Posterior vena cava (tissue), 2 donors: ENCODE results near the gene IPMK. TPM values are rescaled to one million over a fixed set of nuclear protein-coding genes. Genes with fewer than 3 reads are reported as not detected.
"Not testable (repeated sequence)": the region's sequence is repeated elsewhere in the genome, so short reads cannot be mapped to it uniquely, and the experiment has no call there.

Source experiments
- DNase-seq: peaks from one replicate; pipeline ENCODE4 v3.0.0-alpha.2; 2020; ENCODE audit warnings: low spot score
- intact Hi-C, 2 donors: fragments of 100-400 bp; cut with DNase I; formaldehyde crosslinking; loops; one replicate each; pipeline versions ENCODE4 v1.14.1 to v1.14.2; 2022 to 2023
- total RNA-seq, 2 donors: library from RNA; stranded (reverse); fragmentation: NEBNext Ultra II Directional; extraction: Animal tissue kit (Norgen Biotek cat#: 25700); gene quantifications; one replicate each; pipeline ENCODE4 v1.2.1, GENCODE V29; 2021
- donor health status: DM: yes; HTN: yes; CAD: no.
- donor health status: DM: yes; HTN: yes; CAD: no.

The IPMK gene
- total RNA-seq, 2 donors from 2014 or later = 5.0 to 5.4 TPM

DNA sequence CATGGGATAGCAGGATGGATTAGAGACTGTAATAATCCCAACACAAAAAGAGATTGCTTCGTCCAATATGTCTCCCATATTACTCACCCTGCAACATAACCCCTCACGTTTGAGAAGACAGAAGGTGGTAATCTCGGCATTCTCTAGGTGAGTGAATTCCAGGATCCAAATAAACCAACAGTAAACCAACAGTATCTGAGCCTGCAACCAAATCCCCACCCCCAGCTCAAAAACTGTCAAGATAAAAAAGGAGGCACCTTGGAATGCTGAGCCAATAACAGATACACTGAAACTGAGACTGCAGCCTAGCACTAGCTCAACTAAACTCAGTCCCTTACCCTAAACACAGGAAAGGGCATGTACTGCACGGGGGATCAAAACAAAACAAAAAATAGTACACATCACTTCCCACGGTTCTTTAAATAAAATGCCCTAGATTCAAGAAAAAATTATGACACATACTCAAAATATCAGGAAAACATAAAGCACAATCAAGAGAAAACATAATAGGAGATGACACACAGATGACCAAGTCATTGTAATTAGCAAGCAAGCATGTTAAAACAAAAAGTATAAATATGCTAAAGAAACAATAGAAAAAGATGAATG, 28.0 kb downstream of the IPMK start:
- DNase-seq = no peak
- intact Hi-C loops = no loop called here

DNA sequence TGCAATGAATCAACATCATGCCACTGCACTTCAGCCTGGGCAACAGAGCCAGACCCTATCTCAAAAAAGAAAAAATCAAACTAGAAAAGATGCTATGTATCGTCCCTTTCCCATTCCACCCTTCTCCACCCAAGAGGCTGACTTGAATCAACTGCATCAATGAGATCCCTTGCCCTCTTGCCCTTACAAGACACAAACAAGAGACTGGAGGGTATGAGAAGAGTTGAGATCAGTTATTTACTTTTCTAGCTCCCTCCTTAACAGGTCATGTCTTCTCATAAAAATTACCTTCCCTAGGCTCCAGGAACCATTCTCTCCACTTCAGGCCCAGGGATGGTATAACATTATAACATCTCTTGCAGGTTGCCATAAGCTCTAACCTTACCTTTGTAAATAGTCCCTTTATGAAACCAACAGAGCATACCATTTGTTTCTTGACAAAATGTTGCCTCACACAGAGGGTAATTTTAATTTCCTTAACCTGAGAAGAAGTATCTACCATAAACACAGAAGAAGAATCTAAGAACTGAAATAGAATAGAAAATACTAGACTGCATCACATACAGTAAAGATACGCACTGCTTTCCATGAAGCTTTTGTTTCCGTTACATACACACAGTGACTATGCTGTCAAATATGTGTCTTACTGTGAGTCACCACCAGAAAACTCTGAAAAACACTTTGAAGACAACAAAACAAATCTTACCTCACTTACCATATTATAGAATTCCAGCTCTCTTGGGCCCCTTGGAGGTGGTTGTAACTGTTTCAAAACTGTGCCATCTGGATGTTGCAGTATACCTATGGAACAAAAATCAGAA, 30.5 kb downstream of the IPMK start:
- no peak for DNase-seq
- intact Hi-C loops = no loop called here

DNA sequence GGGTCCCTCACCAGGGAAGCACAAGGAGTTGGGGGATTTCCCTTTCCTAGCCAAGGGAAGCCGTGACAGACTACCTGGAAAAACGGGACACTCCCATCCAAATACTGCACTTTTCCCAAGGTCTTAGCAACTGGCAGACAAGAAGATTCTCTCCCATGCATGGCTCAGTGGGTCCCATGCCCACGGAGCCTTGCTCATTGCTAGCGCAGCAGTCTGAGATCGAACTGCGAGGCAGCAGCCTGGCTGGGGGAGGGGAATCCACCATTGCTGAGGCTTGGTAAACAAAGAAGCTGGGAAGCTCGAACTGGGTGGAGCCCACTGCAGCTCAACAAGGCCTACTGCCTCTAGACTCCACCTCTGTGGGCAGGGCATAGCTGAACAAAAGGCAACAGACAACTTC, 37.8 kb downstream of the IPMK start:
- DNase-seq = peak; percentile 58
- intact Hi-C loops = not testable (repeated sequence)

DNA sequence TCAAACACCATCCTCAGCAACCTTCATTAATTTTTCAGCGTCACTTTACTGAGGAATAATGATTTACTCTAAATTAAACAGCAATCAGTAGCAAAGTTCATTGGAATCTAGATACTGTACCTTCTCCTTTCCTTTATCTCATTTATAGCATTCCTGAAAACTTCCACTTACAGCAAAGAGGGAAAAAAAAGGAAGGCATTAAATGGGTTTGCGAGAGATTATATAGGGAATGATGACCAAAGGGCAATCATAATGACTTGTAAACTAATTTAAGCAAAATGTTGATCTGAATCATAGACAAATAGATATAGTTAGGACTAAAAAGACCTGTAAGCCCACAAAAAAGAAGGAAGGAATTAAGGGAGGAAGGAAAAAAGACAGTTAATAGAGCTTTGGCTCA, 42.0 kb downstream of the IPMK start:
- no peak for DNase-seq
- intact Hi-C loops = no loop called here

DNA sequence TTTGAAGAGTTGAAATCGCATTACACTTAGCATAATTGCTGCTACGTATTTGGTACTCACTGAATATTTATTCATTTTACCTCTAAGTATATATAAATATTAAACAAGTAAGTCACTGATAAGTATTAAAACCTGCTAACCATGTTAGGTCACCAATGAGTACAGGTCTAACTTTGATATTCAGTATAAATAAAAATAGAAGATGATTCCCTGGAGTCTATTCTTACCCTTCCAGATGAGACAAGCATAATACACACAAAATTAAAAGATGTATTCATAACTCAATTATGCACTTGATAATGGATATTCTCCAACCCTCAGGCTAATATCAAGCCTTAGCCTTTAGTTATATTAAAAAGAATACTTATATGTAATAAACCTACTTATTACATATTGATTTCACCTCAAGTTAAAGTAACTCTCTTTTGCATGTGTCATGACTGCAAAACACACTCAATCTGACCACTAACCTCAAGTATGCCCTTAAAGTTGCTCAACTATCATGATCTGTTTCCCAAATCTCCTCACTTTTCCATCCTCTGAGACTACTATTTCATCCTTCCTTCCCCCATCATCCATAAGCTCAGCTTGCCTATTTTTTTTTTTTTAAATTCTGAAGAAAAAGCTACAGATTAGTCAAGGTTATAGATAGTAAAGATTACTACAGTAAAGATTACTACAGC, 46.8 kb downstream of the IPMK start:
- intact Hi-C loops = no loop called here
- DNase-seq = no peak

DNA sequence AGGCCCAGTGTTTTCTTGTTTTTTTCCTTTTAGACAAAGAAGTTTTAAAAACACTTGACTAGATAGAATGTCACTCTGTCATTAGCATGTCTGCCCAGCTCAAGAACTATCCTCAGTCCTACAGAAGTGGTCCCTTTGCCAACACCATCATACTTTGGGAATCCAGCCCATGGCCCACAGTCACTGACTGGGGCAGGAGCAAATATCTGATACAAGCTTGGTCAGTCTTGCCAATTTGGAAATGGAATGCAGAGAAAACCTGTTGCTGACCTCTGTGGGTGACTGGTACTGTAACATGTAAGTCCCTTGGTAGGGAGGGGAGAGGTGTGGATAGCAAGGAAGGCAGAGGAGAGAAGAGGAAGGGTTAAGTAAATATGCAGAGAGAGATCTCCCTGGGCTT, 47.8 kb downstream of the IPMK start:
- DNase-seq = no peak
- intact Hi-C loops = no loop called here

DNA sequence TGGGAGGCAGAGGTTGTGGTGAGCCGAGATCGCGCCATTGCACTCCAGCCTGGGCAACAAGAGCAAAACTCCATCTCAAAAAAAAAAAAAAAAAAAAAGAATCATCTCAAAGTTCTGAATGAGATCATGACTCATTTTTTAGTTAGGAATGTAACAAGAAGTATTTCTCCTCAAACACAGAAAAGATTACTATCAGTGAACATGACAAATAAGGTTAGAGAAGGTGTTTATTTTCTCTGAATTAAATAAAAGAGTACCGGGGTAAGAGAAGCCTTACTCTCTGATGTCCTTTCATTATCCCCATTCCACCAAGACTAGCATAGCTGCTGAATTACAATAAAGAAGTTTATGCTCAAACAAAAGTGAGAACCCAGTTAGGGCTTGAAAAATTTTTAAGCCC, 50.1 kb downstream of the IPMK start:
- DNase-seq = no peak
- intact Hi-C loops = loop anchor here in 1 of 2 donors (2.0 kb wide), 1 partner anchor 63 kb away; no protein-coding TSS in a partner anchor

DNA sequence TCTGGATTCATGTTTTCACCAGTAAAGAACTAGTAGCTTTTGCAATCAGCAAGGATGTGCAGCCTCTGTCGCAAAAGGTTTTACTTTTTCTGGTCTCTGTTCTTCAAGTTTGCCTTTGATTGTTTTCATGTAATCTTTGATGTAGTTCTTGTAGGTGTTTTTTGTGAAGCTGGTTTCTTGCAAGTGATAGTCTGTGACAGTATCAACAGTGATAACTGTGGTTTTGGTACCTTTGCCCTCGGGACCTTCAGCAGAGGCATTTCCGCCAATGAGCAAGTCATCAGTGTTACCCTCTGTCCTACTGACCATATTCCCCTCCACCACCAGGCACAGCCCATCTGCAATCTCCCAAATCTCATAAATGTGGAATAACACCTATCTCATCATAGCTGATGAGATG, 55.1 kb downstream of the IPMK start:
- DNase-seq = no peak
- intact Hi-C loops = no loop called here

DNA sequence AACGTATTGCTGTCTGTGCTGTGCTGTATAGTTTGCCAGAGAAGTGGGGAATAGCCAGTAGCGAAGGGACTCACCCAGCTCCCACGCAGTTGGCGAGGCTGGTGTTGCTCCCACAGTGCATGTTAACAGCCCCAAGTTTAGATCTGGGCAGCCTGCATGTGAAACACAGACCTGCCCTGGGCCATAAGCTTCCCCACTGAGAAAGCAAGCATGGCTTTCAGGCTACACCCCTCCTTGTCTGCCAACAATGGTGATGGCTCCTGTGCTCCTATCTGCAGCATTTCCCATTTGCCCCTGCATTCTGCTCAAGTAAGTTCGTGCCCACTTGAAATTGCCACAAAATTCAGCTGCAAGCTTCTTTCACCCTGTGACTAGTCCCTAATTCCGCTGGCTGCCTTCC, 57.5 kb downstream of the IPMK start:
- intact Hi-C loops = no loop called here
- DNase-seq = no peak

DNA sequence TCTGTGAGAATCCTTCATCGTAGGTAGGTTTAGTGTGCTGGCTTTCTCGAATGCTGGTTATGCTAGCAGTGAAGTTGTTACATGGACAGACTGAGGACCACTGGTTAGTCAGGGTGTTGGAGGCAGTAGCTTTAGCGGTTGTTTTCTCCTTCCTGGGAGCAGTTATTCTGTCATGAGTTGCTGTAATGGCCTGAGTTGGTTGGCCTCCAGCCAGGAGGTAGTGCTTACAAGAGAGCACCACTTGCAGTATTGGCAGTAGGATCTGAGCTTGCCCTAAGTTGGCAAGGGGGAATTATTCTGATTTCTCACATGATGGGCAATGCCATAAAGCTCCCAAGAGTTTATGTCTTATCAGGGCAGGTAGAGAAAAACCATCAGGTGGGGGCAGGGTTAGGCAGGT, 58.0 kb downstream of the IPMK start:
- DNase-seq = no peak

DNA sequence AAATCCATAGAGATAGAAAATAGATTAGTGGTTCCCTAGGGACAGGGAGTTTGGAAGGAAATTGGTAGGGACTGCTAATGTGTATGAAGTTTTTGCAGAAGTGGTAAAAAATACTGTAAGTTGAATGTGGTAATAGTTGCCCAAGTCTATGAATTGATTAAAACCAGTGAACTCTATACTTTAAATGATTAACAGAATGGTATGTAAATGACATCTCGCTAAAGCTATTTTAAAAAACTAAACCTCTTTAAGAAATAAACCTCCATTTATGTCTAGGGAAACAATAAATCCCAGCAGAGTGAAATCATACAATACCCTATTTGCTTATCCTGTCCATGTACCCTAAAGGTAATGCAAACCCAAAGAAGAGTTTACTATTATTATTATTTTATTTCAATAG, 61.4 kb downstream of the IPMK start:
- no peak for DNase-seq
- intact Hi-C loops = no loop called here

More for the DNA sequence above, 58.0 kb downstream of the IPMK start:
- intact Hi-C loops = no loop called here

DNA sequence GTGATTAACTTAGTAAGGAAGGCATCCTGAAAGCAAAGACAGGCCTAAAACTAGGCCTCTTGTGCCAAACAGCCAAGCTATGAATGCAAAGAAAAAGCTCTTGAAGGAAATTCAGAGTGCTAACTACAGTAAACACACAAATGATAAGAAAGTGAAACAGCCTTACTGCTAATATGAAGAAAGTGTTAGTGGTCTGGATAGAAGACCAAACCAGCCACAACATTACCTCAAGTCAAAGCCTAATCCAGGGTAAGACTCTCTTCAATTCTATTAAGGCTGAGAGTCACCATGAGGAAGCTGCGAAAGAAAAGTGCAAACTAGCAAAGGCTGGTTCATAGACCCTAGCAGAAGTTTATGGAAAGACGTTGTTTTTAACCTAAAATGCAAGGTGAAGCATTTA, 66.0 kb downstream of the IPMK start:
- no peak for DNase-seq
- intact Hi-C loops = no loop called here

DNA sequence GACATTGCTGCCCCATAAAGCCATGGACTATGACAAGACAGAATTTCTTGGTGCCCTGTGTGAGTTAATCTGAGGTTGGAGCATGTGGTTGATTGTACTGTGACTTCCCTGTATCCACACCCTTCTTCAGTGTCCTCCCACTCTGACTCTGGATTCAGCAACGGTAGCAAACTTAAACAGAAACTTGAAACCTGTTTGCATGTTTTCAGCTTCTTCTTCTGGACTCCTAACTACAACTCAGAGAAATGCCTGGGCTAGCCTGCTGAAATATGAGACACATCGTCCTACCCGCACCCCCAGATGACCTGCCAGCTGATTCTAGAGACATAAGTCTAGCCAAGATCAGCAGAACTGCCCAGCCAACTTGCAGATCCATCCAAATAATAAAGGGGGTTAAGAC, 78.4 kb downstream of the IPMK start:
- DNase-seq = no peak
- intact Hi-C loops = no loop called here

DNA sequence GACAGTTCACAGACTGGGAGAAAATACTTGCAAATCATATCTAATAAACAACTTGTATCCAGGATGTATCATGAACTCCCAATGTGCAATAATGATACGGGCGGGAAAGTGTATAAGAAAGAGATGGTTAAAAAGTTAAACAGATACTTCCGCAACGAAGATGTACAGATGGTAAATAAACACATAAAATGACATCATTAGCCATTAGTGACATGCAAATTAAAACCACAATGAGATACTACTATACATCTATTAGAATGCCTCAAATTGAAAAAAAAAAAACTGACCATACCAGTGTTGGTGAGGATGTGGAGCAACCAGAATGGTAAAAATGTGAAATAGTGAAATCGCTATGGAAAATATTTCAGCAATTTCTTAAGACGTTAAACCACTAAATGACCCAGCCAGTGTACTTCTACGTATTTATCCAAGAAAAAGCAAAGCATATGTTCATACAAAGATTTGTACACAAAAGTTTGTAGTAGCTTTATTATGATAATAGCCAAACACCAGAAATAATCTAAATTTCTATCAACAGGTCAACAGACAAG, 83.5 kb downstream of the IPMK start:
- intact Hi-C loops = loop anchor here in 1 of 2 donors (5.0 kb wide), 1 partner anchor 108 kb away; no protein-coding TSS in a partner anchor

DNA sequence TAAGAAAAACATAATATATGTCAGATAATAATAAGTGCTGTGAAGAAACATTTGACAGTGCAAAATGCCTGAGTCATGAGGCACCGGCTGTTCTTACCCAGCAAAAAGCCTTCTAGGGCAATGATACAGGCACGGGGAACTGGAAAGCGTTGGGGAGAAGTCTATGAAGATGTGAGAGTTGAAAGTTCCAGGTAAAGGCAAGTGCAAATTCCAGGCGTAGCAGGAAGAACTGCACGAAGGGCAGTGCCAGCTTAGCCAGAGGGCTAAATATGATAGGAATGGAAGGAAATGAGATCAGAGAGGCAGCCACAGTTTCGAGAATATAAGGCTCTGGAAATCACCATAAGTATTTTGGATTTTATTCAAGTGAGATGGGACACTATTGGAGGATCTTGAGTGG, 87.0 kb downstream of the IPMK start:
- DNase-seq = no peak
- intact Hi-C loops = loop anchor here in 1 of 2 donors (5.0 kb wide), 1 partner anchor 112 kb away; no protein-coding TSS in a partner anchor

More for the DNA sequence above, 83.5 kb downstream of the IPMK start:
- no peak for DNase-seq

DNA sequence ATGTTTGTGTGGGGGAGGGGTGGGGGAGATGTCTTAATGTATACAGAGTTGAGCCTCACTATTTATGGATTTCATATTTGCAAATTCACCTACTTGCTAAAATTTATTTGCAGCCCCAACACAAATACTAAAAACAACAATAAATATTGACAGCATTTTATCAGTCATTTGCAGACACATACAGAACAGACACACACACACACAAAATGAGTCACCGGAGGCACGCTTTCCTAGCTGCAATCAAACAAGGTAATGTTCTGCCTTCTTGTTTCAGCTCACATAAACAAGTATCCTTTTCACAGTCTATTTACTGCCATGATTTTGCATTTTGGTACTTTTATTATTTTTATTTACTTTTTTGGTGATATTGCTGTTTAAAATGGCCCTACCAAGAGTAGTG, 88.5 kb downstream of the IPMK start:
- intact Hi-C loops = loop anchor here in 1 of 2 donors (5.0 kb wide), 1 partner anchor 113 kb away; no protein-coding TSS in a partner anchor
- DNase-seq = no peak

DNA sequence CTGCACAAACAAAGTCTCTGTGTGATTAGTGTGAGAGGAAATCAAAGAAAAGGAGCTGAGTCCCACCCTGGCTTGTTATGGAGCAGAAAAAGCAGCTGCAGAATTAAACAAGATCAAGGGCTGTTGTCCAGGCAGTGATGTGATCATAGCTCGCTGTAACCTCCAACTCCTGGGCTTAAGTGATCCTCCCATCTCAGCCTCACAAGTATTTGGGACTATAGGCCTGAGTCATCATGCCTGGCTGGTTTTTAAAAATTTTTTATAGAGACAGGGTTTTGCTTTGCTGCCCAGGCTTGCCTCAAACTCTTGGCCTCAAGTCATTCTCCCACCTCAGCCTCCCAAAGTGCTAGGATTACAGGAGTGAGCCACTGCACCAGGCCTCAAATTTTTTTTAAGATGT, 88.9 kb downstream of the IPMK start:
- no peak for DNase-seq
- intact Hi-C loops = loop anchor here in 1 of 2 donors (5.0 kb wide), 1 partner anchor 113 kb away; no protein-coding TSS in a partner anchor

DNA sequence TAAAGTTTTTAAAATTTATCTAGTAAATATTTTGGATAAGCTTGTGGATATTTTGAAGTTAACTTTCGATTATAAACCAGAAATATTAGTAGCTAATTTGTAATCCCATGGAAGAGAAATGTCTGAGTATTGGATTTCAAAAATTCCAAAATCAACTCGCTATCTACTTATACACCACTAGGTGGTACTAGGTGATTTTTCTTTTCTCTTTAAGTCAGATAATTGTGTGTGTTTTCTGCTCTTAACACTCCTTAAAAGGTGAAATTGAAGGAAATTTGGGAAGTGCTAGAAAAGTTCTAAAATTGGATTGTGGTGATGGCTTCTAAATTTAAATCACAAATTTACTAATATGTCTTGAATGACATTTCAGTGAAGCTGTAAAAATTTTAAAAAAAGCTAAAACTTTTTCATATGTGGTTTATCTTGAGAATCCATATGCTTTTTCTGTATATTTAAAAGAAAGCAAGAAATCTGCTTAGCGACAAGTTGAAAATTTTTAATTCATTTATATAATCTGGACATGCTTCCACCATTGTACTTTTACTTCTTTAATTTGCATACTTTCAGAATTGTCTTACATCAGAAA, 90.2 kb downstream of the IPMK start:
- DNase-seq = no peak

More for the DNA sequence above, 90.2 kb downstream of the IPMK start:
- intact Hi-C loops = loop anchor here in 1 of 2 donors (5.0 kb wide), 1 partner anchor 115 kb away; no protein-coding TSS in a partner anchor
